ENCODE data around the gene KCNMA1.

DNA sequence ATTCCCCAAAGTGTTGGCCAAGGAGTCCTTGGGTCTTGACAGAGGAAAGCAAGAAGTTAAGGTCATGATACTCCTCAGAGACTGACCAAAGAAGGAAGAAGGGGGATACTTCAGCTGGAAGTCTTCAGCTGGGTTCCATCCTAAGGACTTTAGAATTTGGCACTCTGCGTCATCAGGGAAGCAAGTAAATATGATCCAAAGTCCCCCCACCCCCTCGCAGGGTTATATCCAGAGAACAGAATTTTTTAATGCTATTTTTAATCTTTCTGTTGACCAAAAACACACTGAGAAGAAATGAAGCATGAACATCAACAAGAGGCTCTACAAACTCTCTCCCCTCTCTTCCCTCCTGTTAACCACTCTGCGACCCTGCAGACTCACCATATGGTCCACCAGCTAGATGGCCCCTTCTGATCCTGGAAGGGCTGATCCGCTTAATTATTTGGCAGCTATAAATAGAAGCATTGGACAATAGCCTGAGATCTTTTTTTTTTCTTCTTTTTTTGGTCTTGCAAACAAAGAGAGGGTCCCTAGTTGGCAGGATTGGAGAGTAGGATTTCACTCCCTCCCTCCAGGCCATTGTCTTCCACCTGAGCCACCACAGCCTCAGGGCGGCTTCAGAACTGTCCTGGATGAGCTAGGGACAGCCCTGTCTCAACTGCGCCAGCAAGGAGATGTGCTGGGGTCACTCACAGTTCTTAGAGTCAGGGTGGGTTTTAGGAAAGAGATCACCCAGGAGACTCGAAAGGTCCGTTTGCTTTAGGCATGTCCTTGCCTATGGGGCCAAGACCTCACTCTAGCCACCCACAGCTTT, 196.0 kb downstream of the KCNMA1 start:
- TF ChIP-seq, protein P1, sequence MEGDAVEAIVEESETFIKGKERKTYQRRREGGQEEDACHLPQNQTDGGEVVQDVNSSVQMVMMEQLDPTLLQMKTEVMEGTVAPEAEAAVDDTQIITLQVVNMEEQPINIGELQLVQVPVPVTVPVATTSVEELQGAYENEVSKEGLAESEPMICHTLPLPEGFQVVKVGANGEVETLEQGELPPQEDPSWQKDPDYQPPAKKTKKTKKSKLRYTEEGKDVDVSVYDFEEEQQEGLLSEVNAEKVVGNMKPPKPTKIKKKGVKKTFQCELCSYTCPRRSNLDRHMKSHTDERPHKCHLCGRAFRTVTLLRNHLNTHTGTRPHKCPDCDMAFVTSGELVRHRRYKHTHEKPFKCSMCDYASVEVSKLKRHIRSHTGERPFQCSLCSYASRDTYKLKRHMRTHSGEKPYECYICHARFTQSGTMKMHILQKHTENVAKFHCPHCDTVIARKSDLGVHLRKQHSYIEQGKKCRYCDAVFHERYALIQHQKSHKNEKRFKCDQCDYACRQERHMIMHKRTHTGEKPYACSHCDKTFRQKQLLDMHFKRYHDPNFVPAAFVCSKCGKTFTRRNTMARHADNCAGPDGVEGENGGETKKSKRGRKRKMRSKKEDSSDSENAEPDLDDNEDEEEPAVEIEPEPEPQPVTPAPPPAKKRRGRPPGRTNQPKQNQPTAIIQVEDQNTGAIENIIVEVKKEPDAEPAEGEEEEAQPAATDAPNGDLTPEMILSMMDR (IDR thresholded peaks at IDR 0.05 in 2 of 3, conservative IDR thresholded peaks at IDR 0.05 in 1 of 3; ENCODE audit: borderline replicate concordance in 1 of 3, insufficient read depth in 1 of 3, low read depth in 2 of 3, low read length in 2 of 3) = no peak
- no peak for TF ChIP-seq POLR2A (IDR thresholded peaks at IDR 0.05; ENCODE audit: borderline replicate concordance, extremely low read depth, insufficient read depth, insufficient read length)
- no peak for TF ChIP-seq POLR2AphosphoS5 (IDR thresholded peaks at IDR 0.05; ENCODE audit: low read depth, low read length)
- TF ChIP-seq SRF (IDR thresholded peaks at IDR 0.05; ENCODE audit: low read depth) = no peak
- TF ChIP-seq EZH2 (IDR thresholded peaks at IDR 0.05) = no peak
- no peak for TF ChIP-seq CEBPB (IDR thresholded peaks at IDR 0.05; ENCODE audit: low read depth)
- no peak for TF ChIP-seq EZH2phosphoT487 (IDR thresholded peaks at IDR 0.05; ENCODE audit: borderline replicate concordance)

Data from HCT116 (cell line).